ENCODE measurements around the gene PCSK5. TPM values are rescaled to one million over a fixed set of nuclear protein-coding genes. Genes with fewer than 3 reads are reported as not detected.

The PCSK5 gene
- total RNA-seq, 1 experiment from 2014 or later, result 7.5 TPM

- Histone ChIP-seq H3K79me1 (ENCODE audit: insufficient read depth, low read depth, low read length, poor library complexity, severe bottlenecking) (no peaks in the 10 kb centered on the region), H2AFZ (ENCODE audit: low read length) (no peak overlapping the region), H3K9me3 (ENCODE audit: control insufficient read depth, low read depth, low read length) (no peaks in the 10 kb centered on the region), H4K5ac (ENCODE audit: insufficient read length, low read depth, low read length) (no peak overlapping the region), H3K4me1 (ENCODE audit: insufficient read depth, low read length) (peaks cover 3% of the 10 kb centered on the region; the same call in 1 of the 2 replicates), H2BK5ac (ENCODE audit: insufficient read length, low read length) (no peak overlapping the region), H3K4me2 (ENCODE audit: insufficient read depth, insufficient read length, low read length) (no peak overlapping the region), H3K4ac (ENCODE audit: low read depth, low read length) (no peak overlapping the region), H4K8ac (replicated peaks; ENCODE audit: insufficient read length, low read depth, low read length) (no peak overlapping the region), H4K20me1 (ENCODE audit: control insufficient read depth, insufficient read depth, insufficient read length) (no peaks in the 10 kb centered on the region), H2BK120ac (ENCODE audit: low read depth, low read length, poor library complexity, severe bottlenecking) (no peak overlapping the region), H3K23me2 (ENCODE audit: insufficient read length, low read depth, low read length, poor library complexity, severe bottlenecking) (no peaks in the 10 kb centered on the region), H2BK15ac (ENCODE audit: low read depth, low read length) (no peak overlapping the region), H3K27ac (ENCODE audit: insufficient read length, low read depth, low read length) (no peak overlapping the region), H3K18ac (ENCODE audit: insufficient read length, low read depth, low read length) (no peak overlapping the region), H3K79me2 (ENCODE audit: insufficient read depth, low read length) (no peaks in the 10 kb centered on the region), H3T11ph (ENCODE audit: low read length) (no peak overlapping the region), H3K9ac (ENCODE audit: extremely low read depth, insufficient read length, low read length) (no peak overlapping the region), H2BK20ac (ENCODE audit: low read depth, low read length, poor library complexity, severe bottlenecking) (no peak overlapping the region), H3K27me3 (ENCODE audit: insufficient read depth, low read length) (no peaks in the 10 kb centered on the region), H4K91ac (ENCODE audit: insufficient read length, low read depth, low read length) (no peak overlapping the region), H3K56ac (ENCODE audit: insufficient read length, low read depth, low read length) (no peak overlapping the region), H2AK5ac (ENCODE audit: insufficient read length, low read length) (no peak overlapping the region), H3K23ac (ENCODE audit: insufficient read length, low read depth, low read length) (no peak overlapping the region), H2BK12ac (ENCODE audit: insufficient read length, low read depth, low read length) (no peak overlapping the region), H3K14ac (ENCODE audit: insufficient read depth, low read length) (no peak overlapping the region)
- H3K27me3 Mint-ChIP-seq (ENCODE audit: low read depth), result no peaks in the 10 kb centered on the region
- H3K36me3 Mint-ChIP-seq (ENCODE audit: insufficient read depth in 1 of 3, low read depth in 3 of 3), result peaks cover 0 to 2% (median 0%) of the 10 kb centered on the region in 3 experiments; a peak in 2 of 7 replicates
- H3K4me1 Mint-ChIP-seq, result peaks cover 6 to 10% of the 10 kb centered on the region in 2 experiments
- H3K9me3 Mint-ChIP-seq, result no peaks in the 10 kb centered on the region
- no peak overlapping the region; a peak in 3 of 7 replicates for H3K27ac Mint-ChIP-seq
- WGBS (ENCODE audit: extremely low coverage, insufficient read length, low lambda C conversion rate), result no CpG with 5 or more reads among the region's 1 CpG
- TF ChIP-seq CTCF (conservative IDR thresholded peaks at IDR 0.05), result no peak
- no peak overlapping the region for H3K4me3 Mint-ChIP-seq
- no peak for DNase-seq
These were observed 211.0 kb downstream of the PCSK5 start for GRCh38 chr9:76101491-76101890.

Measured in H9 (cell line).